WTC11 (cell line): Measurements from ENCODE around the gene RFC5.

Source experiments
- ESRRA ChIP-seq: sonication (generic); formaldehyde crosslinking; IDR thresholded peaks from 2 replicates; pipeline ENCODE4 v1.8.1; 2022; ENCODE audit warnings: mild to moderate bottlenecking, missing genetic modification reagents, borderline replicate concordance
- FOXK1 ChIP-seq: sonication (generic); formaldehyde crosslinking; IDR thresholded peaks from 2 replicates; pipeline ENCODE4 v1.8.0; 2022; ENCODE audit warnings: mild to moderate bottlenecking, moderate library complexity, missing genetic modification reagents
- JUN ChIP-seq: sonication (generic); formaldehyde crosslinking; IDR thresholded peaks from 2 replicates; pipeline ENCODE4 v1.8.0; 2023; ENCODE audit warnings: mild to moderate bottlenecking, missing genetic modification reagents
- KAT7 ChIP-seq: sonication (generic); formaldehyde crosslinking; IDR thresholded peaks from 2 replicates; pipeline ENCODE4 v1.8.1; 2023; ENCODE audit warnings: missing genetic modification reagents, mild to moderate bottlenecking, borderline replicate concordance
- NR1H2 ChIP-seq: sonication (generic); formaldehyde crosslinking; IDR thresholded peaks from 2 replicates; pipeline ENCODE4 v1.9.0; 2021; ENCODE audit warnings: mild to moderate bottlenecking, moderate library complexity, missing genetic modification reagents
- NR2C2 ChIP-seq: sonication (generic); formaldehyde crosslinking; IDR thresholded peaks from 2 replicates; pipeline ENCODE4 v1.8.0; 2022; ENCODE audit warnings: mild to moderate bottlenecking, missing genetic modification reagents
- ZNF416 ChIP-seq: fragments of 250-450 bp; sonication (Bioruptor Pico); IDR thresholded peaks from 2 replicates; pipeline ENCODE4 v1.9.0; 2021; ENCODE audit warnings: mild to moderate bottlenecking, inconsistent platforms
- TF ChIP-seq, protein P1 (sequence below): sonication (generic); formaldehyde crosslinking; IDR thresholded peaks from 2 replicates; pipeline ENCODE4 v1.8.0; 2022; ENCODE audit warnings: mild to moderate bottlenecking, missing genetic modification reagents
- TF ChIP-seq, protein P2 (sequence below): sonication (generic); formaldehyde crosslinking; IDR thresholded peaks from 2 replicates; pipeline ENCODE4 v1.8.1; 2023; ENCODE audit warnings: mild to moderate bottlenecking, missing genetic modification reagents
- TF ChIP-seq, protein P3 (sequence below): fragments of 200-600 bp; IDR thresholded peaks from 2 replicates; pipeline ENCODE4 v1.8.0; 2022; ENCODE audit warnings: antibody characterized with exemption
- TF ChIP-seq, protein P4 (sequence below): sonication (generic); formaldehyde crosslinking; IDR thresholded peaks from 2 replicates; pipeline ENCODE4 v1.8.0; 2022; ENCODE audit warnings: mild to moderate bottlenecking, missing genetic modification reagents
- TF ChIP-seq, protein P5 (sequence below): sonication (generic); formaldehyde crosslinking; IDR thresholded peaks from 2 replicates; pipeline ENCODE4 v1.8.0; 2023; ENCODE audit warnings: mild to moderate bottlenecking, missing genetic modification reagents

DNA sequence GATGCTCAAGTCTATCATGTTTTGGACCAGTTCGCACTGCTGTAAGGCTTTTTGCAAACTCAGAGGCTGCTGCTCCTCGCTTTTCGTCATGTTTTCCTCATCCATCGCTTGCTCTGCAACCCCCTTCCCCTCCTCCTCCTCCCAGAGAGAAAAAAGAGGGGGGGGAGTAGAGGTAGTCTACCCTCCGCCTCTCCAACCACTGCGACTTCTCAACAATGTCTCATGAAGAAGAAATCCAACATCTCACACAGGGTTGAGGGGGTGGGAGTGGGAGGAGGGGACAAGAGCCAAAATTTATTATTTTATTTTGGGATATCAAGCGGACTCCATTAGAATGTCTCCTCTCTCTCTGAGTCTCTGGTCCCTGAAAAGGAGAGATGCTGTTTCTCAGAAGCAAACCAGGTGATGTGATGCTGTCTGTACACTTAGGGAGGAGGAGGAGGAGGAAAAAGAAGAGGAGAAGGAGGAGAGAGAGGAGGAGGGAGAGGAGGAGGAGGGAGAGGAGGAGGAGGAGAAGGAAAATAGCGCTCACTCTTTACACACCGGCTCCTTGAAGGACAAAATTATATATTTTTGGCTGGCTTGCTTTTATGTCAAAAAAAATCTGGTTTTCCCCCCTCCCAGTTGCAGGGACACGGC lies 48.2 kb upstream of the RFC5 start:
- TF ChIP-seq, protein P1, sequence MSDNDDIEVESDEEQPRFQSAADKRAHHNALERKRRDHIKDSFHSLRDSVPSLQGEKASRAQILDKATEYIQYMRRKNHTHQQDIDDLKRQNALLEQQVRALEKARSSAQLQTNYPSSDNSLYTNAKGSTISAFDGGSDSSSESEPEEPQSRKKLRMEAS (CRISPR knock-in tag), result no peak; the same call in 1 of the 2 replicates
- TF ChIP-seq, protein P2, sequence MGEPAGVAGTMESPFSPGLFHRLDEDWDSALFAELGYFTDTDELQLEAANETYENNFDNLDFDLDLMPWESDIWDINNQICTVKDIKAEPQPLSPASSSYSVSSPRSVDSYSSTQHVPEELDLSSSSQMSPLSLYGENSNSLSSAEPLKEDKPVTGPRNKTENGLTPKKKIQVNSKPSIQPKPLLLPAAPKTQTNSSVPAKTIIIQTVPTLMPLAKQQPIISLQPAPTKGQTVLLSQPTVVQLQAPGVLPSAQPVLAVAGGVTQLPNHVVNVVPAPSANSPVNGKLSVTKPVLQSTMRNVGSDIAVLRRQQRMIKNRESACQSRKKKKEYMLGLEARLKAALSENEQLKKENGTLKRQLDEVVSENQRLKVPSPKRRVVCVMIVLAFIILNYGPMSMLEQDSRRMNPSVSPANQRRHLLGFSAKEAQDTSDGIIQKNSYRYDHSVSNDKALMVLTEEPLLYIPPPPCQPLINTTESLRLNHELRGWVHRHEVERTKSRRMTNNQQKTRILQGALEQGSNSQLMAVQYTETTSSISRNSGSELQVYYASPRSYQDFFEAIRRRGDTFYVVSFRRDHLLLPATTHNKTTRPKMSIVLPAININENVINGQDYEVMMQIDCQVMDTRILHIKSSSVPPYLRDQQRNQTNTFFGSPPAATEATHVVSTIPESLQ (CRISPR knock-in tag), result no peak
- TF ChIP-seq NR1H2 (CRISPR knock-in tag) (no peak), NR2C2 (CRISPR knock-in tag) (no peak), ZNF416 (CRISPR knock-in tag) (no peak), FOXK1 (CRISPR knock-in tag) (0 out of 2 replicates have a peak, but pooled peaks have one; percentile 7), JUN (CRISPR knock-in tag) (no peak), KAT7 (CRISPR knock-in tag) (no peak), ESRRA (CRISPR knock-in tag) (no peak)
- TF ChIP-seq, protein P3, sequence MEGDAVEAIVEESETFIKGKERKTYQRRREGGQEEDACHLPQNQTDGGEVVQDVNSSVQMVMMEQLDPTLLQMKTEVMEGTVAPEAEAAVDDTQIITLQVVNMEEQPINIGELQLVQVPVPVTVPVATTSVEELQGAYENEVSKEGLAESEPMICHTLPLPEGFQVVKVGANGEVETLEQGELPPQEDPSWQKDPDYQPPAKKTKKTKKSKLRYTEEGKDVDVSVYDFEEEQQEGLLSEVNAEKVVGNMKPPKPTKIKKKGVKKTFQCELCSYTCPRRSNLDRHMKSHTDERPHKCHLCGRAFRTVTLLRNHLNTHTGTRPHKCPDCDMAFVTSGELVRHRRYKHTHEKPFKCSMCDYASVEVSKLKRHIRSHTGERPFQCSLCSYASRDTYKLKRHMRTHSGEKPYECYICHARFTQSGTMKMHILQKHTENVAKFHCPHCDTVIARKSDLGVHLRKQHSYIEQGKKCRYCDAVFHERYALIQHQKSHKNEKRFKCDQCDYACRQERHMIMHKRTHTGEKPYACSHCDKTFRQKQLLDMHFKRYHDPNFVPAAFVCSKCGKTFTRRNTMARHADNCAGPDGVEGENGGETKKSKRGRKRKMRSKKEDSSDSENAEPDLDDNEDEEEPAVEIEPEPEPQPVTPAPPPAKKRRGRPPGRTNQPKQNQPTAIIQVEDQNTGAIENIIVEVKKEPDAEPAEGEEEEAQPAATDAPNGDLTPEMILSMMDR, result no peak
- TF ChIP-seq, protein P4, sequence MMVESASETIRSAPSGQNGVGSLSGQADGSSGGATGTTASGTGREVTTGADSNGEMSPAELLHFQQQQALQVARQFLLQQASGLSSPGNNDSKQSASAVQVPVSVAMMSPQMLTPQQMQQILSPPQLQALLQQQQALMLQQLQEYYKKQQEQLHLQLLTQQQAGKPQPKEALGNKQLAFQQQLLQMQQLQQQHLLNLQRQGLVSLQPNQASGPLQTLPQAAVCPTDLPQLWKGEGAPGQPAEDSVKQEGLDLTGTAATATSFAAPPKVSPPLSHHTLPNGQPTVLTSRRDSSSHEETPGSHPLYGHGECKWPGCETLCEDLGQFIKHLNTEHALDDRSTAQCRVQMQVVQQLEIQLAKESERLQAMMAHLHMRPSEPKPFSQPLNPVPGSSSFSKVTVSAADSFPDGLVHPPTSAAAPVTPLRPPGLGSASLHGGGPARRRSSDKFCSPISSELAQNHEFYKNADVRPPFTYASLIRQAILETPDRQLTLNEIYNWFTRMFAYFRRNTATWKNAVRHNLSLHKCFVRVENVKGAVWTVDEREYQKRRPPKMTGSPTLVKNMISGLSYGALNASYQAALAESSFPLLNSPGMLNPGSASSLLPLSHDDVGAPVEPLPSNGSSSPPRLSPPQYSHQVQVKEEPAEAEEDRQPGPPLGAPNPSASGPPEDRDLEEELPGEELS (CRISPR knock-in tag), result no peak
- TF ChIP-seq, protein P5, sequence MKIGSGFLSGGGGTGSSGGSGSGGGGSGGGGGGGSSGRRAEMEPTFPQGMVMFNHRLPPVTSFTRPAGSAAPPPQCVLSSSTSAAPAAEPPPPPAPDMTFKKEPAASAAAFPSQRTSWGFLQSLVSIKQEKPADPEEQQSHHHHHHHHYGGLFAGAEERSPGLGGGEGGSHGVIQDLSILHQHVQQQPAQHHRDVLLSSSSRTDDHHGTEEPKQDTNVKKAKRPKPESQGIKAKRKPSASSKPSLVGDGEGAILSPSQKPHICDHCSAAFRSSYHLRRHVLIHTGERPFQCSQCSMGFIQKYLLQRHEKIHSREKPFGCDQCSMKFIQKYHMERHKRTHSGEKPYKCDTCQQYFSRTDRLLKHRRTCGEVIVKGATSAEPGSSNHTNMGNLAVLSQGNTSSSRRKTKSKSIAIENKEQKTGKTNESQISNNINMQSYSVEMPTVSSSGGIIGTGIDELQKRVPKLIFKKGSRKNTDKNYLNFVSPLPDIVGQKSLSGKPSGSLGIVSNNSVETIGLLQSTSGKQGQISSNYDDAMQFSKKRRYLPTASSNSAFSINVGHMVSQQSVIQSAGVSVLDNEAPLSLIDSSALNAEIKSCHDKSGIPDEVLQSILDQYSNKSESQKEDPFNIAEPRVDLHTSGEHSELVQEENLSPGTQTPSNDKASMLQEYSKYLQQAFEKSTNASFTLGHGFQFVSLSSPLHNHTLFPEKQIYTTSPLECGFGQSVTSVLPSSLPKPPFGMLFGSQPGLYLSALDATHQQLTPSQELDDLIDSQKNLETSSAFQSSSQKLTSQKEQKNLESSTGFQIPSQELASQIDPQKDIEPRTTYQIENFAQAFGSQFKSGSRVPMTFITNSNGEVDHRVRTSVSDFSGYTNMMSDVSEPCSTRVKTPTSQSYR (CRISPR knock-in tag), result no peak
